Fibroblast of pulmonary artery (primary cell): ENCODE data around the gene LINC01488.

Experiments
- DNase-seq: peaks from one replicate; pipeline ENCODE4 v3.0.0-alpha.2; 2010; ENCODE audit warnings: low read depth
- H3K4me3 ChIP-seq: replicated peaks from 2 replicates; pipeline ENCODE4 v1.5.1; 2011; ENCODE audit warnings: low read depth, mild to moderate bottlenecking, control low read depth, low read length, moderate library complexity
- CTCF ChIP-seq: IDR thresholded peaks from 2 replicates; pipeline ENCODE4 v1.5.1; 2011; ENCODE audit warnings: mild to moderate bottlenecking, control low read depth, low read length, inconsistent platforms; ENCODE audit errors: missing control alignments

The LINC01488 gene

GRCh38 chr11:69493931-69494821 is 12.7 kb downstream of the LINC01488 start:
- no peak overlapping the region for H3K4me3 ChIP-seq
- no peak for TF ChIP-seq CTCF
- no peak for DNase-seq

GRCh38 chr11:69494851-69495250 is 13.4 kb downstream of the LINC01488 start:
- no peak overlapping the region for H3K4me3 ChIP-seq
- TF ChIP-seq CTCF = no peak
- DNase-seq = no peak

- H3K4me3 ChIP-seq = no peak overlapping the region
- DNase-seq = no peak
- no peak for TF ChIP-seq CTCF
Observed at GRCh38 chr11:69495441-69496201, 14.2 kb downstream of the LINC01488 start.

- no peak for TF ChIP-seq CTCF
- H3K4me3 ChIP-seq = no peak overlapping the region
- DNase-seq = no peak
Observed at GRCh38 chr11:69496202-69496557, 14.7 kb downstream of the LINC01488 start.

- H3K4me3 ChIP-seq = no peak overlapping the region
- no peak for DNase-seq
- no peak for TF ChIP-seq CTCF
Observed at GRCh38 chr11:69496631-69497220, 15.3 kb downstream of the LINC01488 start.

GRCh38 chr11:69497221-69497787 is 15.8 kb downstream of the LINC01488 start:
- TF ChIP-seq CTCF = no peak
- peak; percentile 96 for DNase-seq

More at GRCh38 chr11:69497221-69497787, 15.8 kb downstream of the LINC01488 start:
- no peak overlapping the region for H3K4me3 ChIP-seq
